Keratinocyte (primary cell): ENCODE results near the gene FXYD6. TPM values are rescaled to one million over a fixed set of nuclear protein-coding genes. Genes with fewer than 3 reads are reported as not detected.

ENCODE experiments used
- DNase-seq: peaks from one replicate; pipeline ENCODE4 v3.0.0-alpha.2; 2011; ENCODE audit warnings: low read depth, missing footprints, low spot score
- FAIRE-seq: peaks from 2 replicates; lab custom pipeline; 2011; peaks lifted over from hg19 to GRCh38; lab: Jason Lieb, UNC
- H2AFZ ChIP-seq: 2 replicates; pipeline ENCODE4 v1.6.0; 2012; ENCODE audit warnings: low read length, control low read depth, inconsistent platforms; ENCODE audit not compliant: control insufficient read depth
- H3K27ac ChIP-seq: 2 replicates; pipeline ENCODE4 v1.5.1; 2011; ENCODE audit warnings: low read length; ENCODE audit not compliant: control insufficient read depth, insufficient read depth
- H3K27me3 ChIP-seq: 3 replicates; pipeline ENCODE4 v1.6.0; 2011; ENCODE audit warnings: low read length; ENCODE audit not compliant: control insufficient read depth, insufficient read depth; ENCODE audit errors: extremely low read depth
- H3K36me3 ChIP-seq, 2 experiments: 2 replicates in 1 of 2; 3 replicates in 1 of 2; pipeline ENCODE4 v1.5.1; 2011; ENCODE audit warnings: low read length in 2 of 2, mild to moderate bottlenecking in 1 of 2; ENCODE audit not compliant: control insufficient read depth in 2 of 2, insufficient read depth in 2 of 2; ENCODE audit errors: extremely low read depth in 1 of 2
- H3K4me1 ChIP-seq: 3 replicates; pipeline ENCODE4 v1.5.1; 2011; ENCODE audit warnings: low read length; ENCODE audit not compliant: control insufficient read depth, insufficient read depth; ENCODE audit errors: extremely low read depth
- H3K4me2 ChIP-seq: 3 replicates; pipeline ENCODE4 v1.6.0; 2011; ENCODE audit warnings: low read depth, low read length; ENCODE audit not compliant: control insufficient read depth, insufficient read depth; ENCODE audit errors: extremely low read depth
- H3K4me3 ChIP-seq, 3 experiments: fragments of 200-600 bp in 1 of 3; sonication (generic) in 1 of 3; 2 replicates in 2 of 3; 3 replicates in 1 of 3; pipeline ENCODE4 v1.5.1; 2011 to 2016; ENCODE audit warnings: low read length in 3 of 3, mild to moderate bottlenecking in 3 of 3, control low read depth in 2 of 3, inconsistent platforms in 1 of 3, low read depth in 1 of 3, mixed read lengths in 1 of 3, mixed run types in 1 of 3, moderate library complexity in 1 of 3; ENCODE audit not compliant: control insufficient read depth in 2 of 3, insufficient read depth in 2 of 3; ENCODE audit errors: extremely low read depth in 1 of 3
- H3K79me2 ChIP-seq: 2 replicates; pipeline ENCODE4 v1.6.0; 2012; ENCODE audit warnings: low read length; ENCODE audit not compliant: control insufficient read depth, insufficient read depth
- H3K9ac ChIP-seq: 3 replicates; pipeline ENCODE4 v1.6.0; 2011; ENCODE audit warnings: low read length; ENCODE audit not compliant: control insufficient read depth, insufficient read depth; ENCODE audit errors: extremely low read depth
- H3K9me1 ChIP-seq: 3 replicates; pipeline ENCODE4 v1.6.0; 2011; ENCODE audit warnings: low read length; ENCODE audit not compliant: control insufficient read depth, insufficient read depth; ENCODE audit errors: extremely low read depth
- H3K9me3 ChIP-seq: 2 replicates; pipeline ENCODE4 v1.5.1; 2012; ENCODE audit warnings: low read depth, low read length; ENCODE audit not compliant: control insufficient read depth
- H4K20me1 ChIP-seq: 3 replicates; pipeline ENCODE4 v1.6.0; 2011; ENCODE audit warnings: low read length; ENCODE audit not compliant: control insufficient read depth, insufficient read depth; ENCODE audit errors: extremely low read depth
- EZH2 ChIP-seq: IDR thresholded peaks from one replicate; pipeline ENCODE4 v1.6.1; 2012; ENCODE audit warnings: inconsistent platforms, mild to moderate bottlenecking, low read length, moderate library complexity
- dilution Hi-C: fragments of 300-500 bp; cut with MboI; formaldehyde crosslinking; loops from one replicate; pipeline ENCODE4 v1.7.0; 2020; ENCODE audit warnings: low sequenced_read_pairs; ENCODE audit not compliant: extremely low pct_ligation_motif_present
- polyA plus RNA-seq, 5 experiments: library from polyadenylated mRNA; depleted of rRNA in 3 of 5; stranded (reverse) in 3 of 5; stranded (forward) in 1 of 5; unstranded in 1 of 5; fragments of >200 nt; gene quantifications; 1 replicate in 1 of 5; 2 replicates in 3 of 5; 3 replicates in 1 of 5; pipeline versions ENCODE4 v1.2.1 to v1.2.3, GENCODE V29; 2011 to 2012; ENCODE audit warnings: missing spikeins in 2 of 5, low read depth in 1 of 5, low replicate concordance in 1 of 5
- TF ChIP-seq, protein P1 (sequence below), 3 experiments: IDR thresholded peaks in 1 of 3; conservative IDR thresholded peaks in 1 of 3; optimal IDR thresholded peaks in 1 of 3; 2 replicates in 2 of 3; 3 replicates in 1 of 3; pipeline versions ENCODE3 to v1.5.1; 2011; ENCODE audit warnings: low read length in 3 of 3, mild to moderate bottlenecking in 3 of 3, moderate library complexity in 2 of 3, control low read depth in 1 of 3, inconsistent platforms in 1 of 3; ENCODE audit not compliant: insufficient read depth in 2 of 3; ENCODE audit errors: extremely low read depth in 1 of 3

FXYD6 gene
- polyA plus RNA-seq, 1 donor (not counting 4 experiments of a cell fraction or from before 2014, with no cell fraction given), result not detected

DNA sequence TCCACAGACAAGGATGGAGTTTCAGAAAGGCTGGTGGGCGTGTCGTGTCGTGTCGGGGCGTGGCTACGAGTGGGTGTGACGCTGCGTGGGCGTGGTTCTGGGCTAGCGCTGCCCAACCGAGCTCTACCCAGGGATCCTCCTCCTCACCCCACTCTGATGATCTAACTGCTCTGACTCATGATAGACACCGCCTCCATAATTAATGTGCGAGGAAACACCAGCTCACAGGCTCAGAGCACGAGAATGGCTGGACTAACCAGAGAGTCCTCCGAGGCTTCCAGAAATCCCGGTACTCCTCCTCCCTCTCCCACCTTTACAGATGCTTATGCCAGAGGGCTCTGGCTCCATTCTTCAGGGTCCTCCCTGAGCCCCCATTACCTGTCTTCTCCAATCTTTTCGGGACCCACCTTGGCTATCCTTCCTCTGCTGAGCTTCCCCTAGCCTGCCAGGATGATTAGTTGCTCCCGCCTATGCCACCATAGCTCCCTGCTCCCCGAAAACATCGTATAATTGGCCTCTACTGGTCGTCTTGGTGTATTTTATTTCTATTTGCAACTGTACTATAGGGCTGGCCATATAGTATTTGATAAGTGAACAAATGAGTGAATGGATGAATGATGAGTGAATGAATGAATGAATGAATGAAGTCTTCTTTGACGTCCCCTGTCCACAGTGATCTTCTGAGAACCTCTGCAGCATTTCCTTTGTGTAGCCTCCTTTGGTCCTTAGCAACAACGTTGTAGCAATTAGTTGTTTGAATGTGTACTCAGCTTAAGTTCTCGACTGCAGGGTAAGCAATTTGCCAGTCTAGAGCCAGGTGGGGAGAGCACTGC, 31.0 kb upstream of the FXYD6 start:
- Histone ChIP-seq H3K4me2 (peak overlapping the region; percentile 95), H3K27me3 (peaks cover 3% of the 10 kb centered on the region), H3K4me3 (peak overlapping the region; percentile 25 to 69 (median 60)), H3K9ac (peak overlapping the region; percentile 77), H4K20me1 (no peaks in the 10 kb centered on the region), H3K36me3 (no peaks in the 10 kb centered on the region), H3K9me1 (no peaks in the 10 kb centered on the region), H2AFZ (peak overlapping the region; percentile 94), H3K9me3 (no peaks in the 10 kb centered on the region), H3K79me2 (no peaks in the 10 kb centered on the region), H3K27ac (peak overlapping the region; percentile 95), H3K4me1 (peaks cover 12% of the 10 kb centered on the region)
- peak; percentile 98 for FAIRE-seq
- no peak for TF ChIP-seq EZH2
- TF ChIP-seq, protein P1, sequence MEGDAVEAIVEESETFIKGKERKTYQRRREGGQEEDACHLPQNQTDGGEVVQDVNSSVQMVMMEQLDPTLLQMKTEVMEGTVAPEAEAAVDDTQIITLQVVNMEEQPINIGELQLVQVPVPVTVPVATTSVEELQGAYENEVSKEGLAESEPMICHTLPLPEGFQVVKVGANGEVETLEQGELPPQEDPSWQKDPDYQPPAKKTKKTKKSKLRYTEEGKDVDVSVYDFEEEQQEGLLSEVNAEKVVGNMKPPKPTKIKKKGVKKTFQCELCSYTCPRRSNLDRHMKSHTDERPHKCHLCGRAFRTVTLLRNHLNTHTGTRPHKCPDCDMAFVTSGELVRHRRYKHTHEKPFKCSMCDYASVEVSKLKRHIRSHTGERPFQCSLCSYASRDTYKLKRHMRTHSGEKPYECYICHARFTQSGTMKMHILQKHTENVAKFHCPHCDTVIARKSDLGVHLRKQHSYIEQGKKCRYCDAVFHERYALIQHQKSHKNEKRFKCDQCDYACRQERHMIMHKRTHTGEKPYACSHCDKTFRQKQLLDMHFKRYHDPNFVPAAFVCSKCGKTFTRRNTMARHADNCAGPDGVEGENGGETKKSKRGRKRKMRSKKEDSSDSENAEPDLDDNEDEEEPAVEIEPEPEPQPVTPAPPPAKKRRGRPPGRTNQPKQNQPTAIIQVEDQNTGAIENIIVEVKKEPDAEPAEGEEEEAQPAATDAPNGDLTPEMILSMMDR (optimal IDR thresholded peaks at IDR 0.05 in 1 of 3, IDR thresholded peaks at IDR 0.05 in 1 of 3, conservative IDR thresholded peaks at IDR 0.05 in 1 of 3; ENCODE audit: extremely low read depth in 1 of 3, insufficient read depth in 2 of 3, low read length in 3 of 3), result no peak
- peak; percentile 91 for DNase-seq
- dilution Hi-C loops, result no loop called here

DNA sequence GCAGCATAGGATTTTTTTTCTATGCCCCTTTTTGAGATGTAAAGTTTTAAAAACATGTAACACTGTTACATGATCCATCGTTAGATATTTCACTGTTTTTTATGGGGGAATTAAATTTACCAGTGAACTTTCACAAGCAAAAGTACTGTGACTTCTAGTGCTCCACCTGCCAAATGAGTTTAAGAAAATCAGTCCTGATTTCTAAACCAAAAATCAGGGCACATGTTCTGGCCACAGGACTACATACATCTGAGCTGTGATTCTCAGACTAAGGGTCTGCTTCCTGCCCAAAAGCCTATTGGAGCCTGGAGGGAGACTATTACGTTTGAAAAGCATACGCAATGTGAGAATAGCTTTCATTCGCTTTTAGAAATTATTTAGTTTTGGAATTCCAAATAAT, 30.3 kb upstream of the FXYD6 start:
- peak overlapping the region; percentile 75 for H2AFZ ChIP-seq
- no peaks in the 10 kb centered on the region for H3K36me3 ChIP-seq
- H3K4me2 ChIP-seq, result peak overlapping the region; percentile 95
- H3K9me1 ChIP-seq, result no peaks in the 10 kb centered on the region
- H3K27me3 ChIP-seq, result peaks cover 1% of the 10 kb centered on the region
- H3K4me1 ChIP-seq, result peaks cover 12% of the 10 kb centered on the region
- no peak overlapping the region for H3K4me3 ChIP-seq
- no peak for FAIRE-seq
- no peaks in the 10 kb centered on the region for H3K9me3 ChIP-seq
- dilution Hi-C loops, result no loop called here
- H4K20me1 ChIP-seq, result no peaks in the 10 kb centered on the region
- no peak for DNase-seq
- H3K27ac ChIP-seq, result peak overlapping the region; percentile 95
- H3K9ac ChIP-seq, result no peak overlapping the region
- H3K79me2 ChIP-seq, result no peaks in the 10 kb centered on the region
- no peak for TF ChIP-seq EZH2
- TF ChIP-seq, protein P1 (optimal IDR thresholded peaks at IDR 0.05 in 1 of 3, IDR thresholded peaks at IDR 0.05 in 1 of 3, conservative IDR thresholded peaks at IDR 0.05 in 1 of 3; ENCODE audit: extremely low read depth in 1 of 3, insufficient read depth in 2 of 3, low read length in 3 of 3), result no peak
